K562 (cell line): ENCODE data around the gene ANO8. TPM values are rescaled to one million over a fixed set of nuclear protein-coding genes. Genes with fewer than 3 reads are reported as not detected.
A peak's percentile ranks its signal among the peaks of the same experiment; 100 is the strongest.

Experiments
- ATAC-seq: fragments of 200-7000 bp; cut with Tn5 transposase; 3 replicates; pipeline ENCODE4 v1.9.1; 2020; ENCODE audit warnings: moderate library complexity
- BruUV-seq: library from RNA; stranded (reverse); fragments of 400-500 nt; replicated peaks from 2 replicates; lab custom pipeline; 2021; lab: Mats Ljungman, UMichigan
- CTCF ChIA-PET: fragments of 300-600 bp; formaldehyde crosslinking; extraction: SDS; loops from one replicate; lab custom pipeline; 2021; ENCODE audit warnings: low intra/inter-chr PET ratio; lab: Yijun Ruan, JAX
- POLR2A ChIA-PET: fragments of 300-600, 350-650 bp; sonication (Branson Sonifier 250); formaldehyde crosslinking; extraction: SDS; loops from one replicate; lab custom pipeline; 2021; ENCODE audit warnings: antibody characterized with exemption, inconsistent platforms; lab: Yijun Ruan, JAX
- DNase-seq, 4 experiments: peaks; one replicate each; pipeline versions ENCODE4 v3.0.0 to v3.0.0-alpha.2; 2011 to 2018; ENCODE audit warnings: low spot score in 3 of 4, mixed read lengths in 3 of 4; ENCODE audit errors: extremely low read depth in 1 of 4
- FAIRE-seq: peaks from 2 replicates; lab custom pipeline; 2011; peaks lifted over from hg19 to GRCh38; lab: Jason Lieb, UNC
- H2AFZ ChIP-seq: 2 replicates; pipeline ENCODE4 v1.6.0; 2011; ENCODE audit warnings: low read depth, low read length, control low read depth, inconsistent platforms
- H3K27ac ChIP-seq: fragments of 200-600 bp; 3 replicates; pipeline ENCODE4 v1.8.0; 2011; ENCODE audit warnings: low read depth, mild to moderate bottlenecking, control low read depth, inconsistent platforms, low read length, moderate library complexity, mixed read lengths; ENCODE audit errors: extremely low read depth
- H3K27me3 ChIP-seq, 2 experiments: fragments of 300-600 bp in 1 of 2; 2 replicates in 1 of 2; 3 replicates in 1 of 2; pipeline versions ENCODE4 v1.6.0 to v1.8.0; 2011; ENCODE audit warnings: inconsistent platforms in 2 of 2, low read length in 2 of 2, mild to moderate bottlenecking in 1 of 2, mixed read lengths in 1 of 2, moderate library complexity in 1 of 2; ENCODE audit not compliant: control insufficient read depth in 2 of 2, insufficient read depth in 2 of 2
- H3K36me3 ChIP-seq: fragments of 300-600 bp; 3 replicates; pipeline ENCODE4 v1.8.0; 2011; ENCODE audit warnings: mild to moderate bottlenecking, low read length, inconsistent platforms; ENCODE audit not compliant: control insufficient read depth, insufficient read depth
- H3K4me1 ChIP-seq, 2 experiments: fragments of 200-600 bp in 1 of 2; replicated peaks in 1 of 2; 2 replicates in 1 of 2; 3 replicates in 1 of 2; pipeline versions ENCODE4 v1.5.1 to v1.8.0; 2011; ENCODE audit warnings: inconsistent platforms in 2 of 2, low read length in 2 of 2, mild to moderate bottlenecking in 1 of 2, mixed read lengths in 1 of 2, moderate library complexity in 1 of 2; ENCODE audit not compliant: control insufficient read depth in 2 of 2, insufficient read depth in 2 of 2
- H3K4me2 ChIP-seq: 2 replicates; pipeline ENCODE4 v1.6.1; 2011; ENCODE audit warnings: low read length, control low read depth, inconsistent platforms, mixed read lengths; ENCODE audit not compliant: insufficient read depth
- H3K4me3 ChIP-seq: fragments of 200-600 bp; sonication (generic), shearing (Covaris generic); 2 replicates; pipeline ENCODE4 v1.5.1; 2016; ENCODE audit warnings: control low read depth, inconsistent platforms
- H3K79me2 ChIP-seq: fragments of 200-600 bp; 3 replicates; pipeline ENCODE4 v1.8.0; 2011; ENCODE audit warnings: low read length, inconsistent platforms; ENCODE audit not compliant: control insufficient read depth, insufficient read depth
- H3K9ac ChIP-seq, 2 experiments: 2 replicates each; pipeline versions ENCODE4 v1.6.0 to v1.6.1; 2011; ENCODE audit warnings: low read depth in 2 of 2, low read length in 2 of 2, control low read depth in 1 of 2, inconsistent platforms in 1 of 2, mild to moderate bottlenecking in 1 of 2, mixed read lengths in 1 of 2; ENCODE audit not compliant: insufficient read depth in 1 of 2
- H3K9me1 ChIP-seq: one replicate; pipeline ENCODE4 v1.6.0; 2011; ENCODE audit warnings: inconsistent platforms, mild to moderate bottlenecking, low read length, moderate library complexity; ENCODE audit not compliant: control insufficient read depth, insufficient read depth
- H3K9me3 ChIP-seq: replicated peaks from 2 replicates; pipeline ENCODE4 v1.5.1; 2011; ENCODE audit warnings: low read depth, low read length, inconsistent platforms; ENCODE audit not compliant: control insufficient read depth, insufficient read depth
- H4K20me1 ChIP-seq: replicated peaks from 2 replicates; pipeline ENCODE4 v1.6.1; 2011; ENCODE audit warnings: low read length, inconsistent platforms, mixed read lengths; ENCODE audit not compliant: control insufficient read depth, insufficient read depth
- BCLAF1 ChIP-seq, 2 experiments: fragments of 450-650 bp in 1 of 2; IDR thresholded peaks; 2 replicates each; pipeline ENCODE4 v1.6.1; 2011 to 2017; ENCODE audit warnings: low read depth in 2 of 2, antibody characterized with exemption in 1 of 2, borderline replicate concordance in 1 of 2, low read length in 1 of 2, mild to moderate bottlenecking in 1 of 2, mixed read lengths in 1 of 2; ENCODE audit not compliant: control insufficient read depth in 1 of 2
- ESRRA ChIP-seq: fragments of 450-650 bp; IDR thresholded peaks from 2 replicates; pipeline ENCODE4 v1.6.1; 2014; ENCODE audit warnings: low read depth, mild to moderate bottlenecking, moderate library complexity, borderline replicate concordance
- NR2C1 ChIP-seq, 2 experiments: fragments of 450-650 bp; IDR thresholded peaks; 2 replicates each; pipeline ENCODE4 v1.6.1; 2017; ENCODE audit warnings: mild to moderate bottlenecking in 2 of 2, antibody characterized with exemption in 1 of 2, inconsistent platforms in 1 of 2, missing compliant biosample characterization in 1 of 2, missing genetic modification characterization in 1 of 2
- PHF20 ChIP-seq: fragments of 450-650 bp; IDR thresholded peaks from 2 replicates; pipeline ENCODE4 v1.6.1; 2018; ENCODE audit not compliant: partially characterized antibody
- TAF7 ChIP-seq: fragments of 450-650 bp; IDR thresholded peaks from 2 replicates; pipeline ENCODE4 v1.6.1; 2016; ENCODE audit warnings: missing genetic modification characterization, missing compliant biosample characterization
- YY1 ChIP-seq, 3 experiments: IDR thresholded peaks; 2 replicates each; pipeline ENCODE4 v1.6.1; 2011; ENCODE audit warnings: low read length in 2 of 3, mild to moderate bottlenecking in 2 of 3, moderate library complexity in 2 of 3, borderline replicate concordance in 1 of 3, control low read depth in 1 of 3, low read depth in 1 of 3; ENCODE audit not compliant: insufficient read depth in 3 of 3, insufficient replicate concordance in 2 of 3, control insufficient read depth in 1 of 3, insufficient read length in 1 of 3; ENCODE audit errors: extremely low read depth in 1 of 3
- ZBTB1 ChIP-seq: sonication (generic); formaldehyde crosslinking; IDR thresholded peaks from 2 replicates; pipeline ENCODE4 v1.8.1; 2023; ENCODE audit warnings: missing genetic modification reagents, low read depth, mild to moderate bottlenecking, borderline replicate concordance
- ZNF140 ChIP-seq: fragments of 250-450 bp; sonication (Bioruptor Pico); IDR thresholded peaks from 2 replicates; pipeline ENCODE4 v1.8.0; 2021; ENCODE audit warnings: moderate library complexity, mild to moderate bottlenecking, inconsistent platforms
- ZNF354B ChIP-seq: fragments of 250-450 bp; sonication (Bioruptor Pico); IDR thresholded peaks from 2 replicates; pipeline ENCODE4 v1.4.0; 2020
- ZNF785 ChIP-seq: fragments of 250-450 bp; sonication (Bioruptor Pico); IDR thresholded peaks from 2 replicates; pipeline ENCODE4 v1.4.0; 2020; ENCODE audit warnings: mild to moderate bottlenecking
- WGBS: fragments of 100-300 bp; shearing (Covaris generic); methylation state at CpG from one replicate; pipeline ENCODE4 v1.1.6; 2016; ENCODE audit warnings: low coverage, mixed read lengths; ENCODE audit not compliant: insufficient coverage; ENCODE audit errors: missing lambda C conversion rate; 5-methylcytosine and 5-hydroxymethylcytosine counted together
- in situ Hi-C: fragments of 300-500 bp; cut with MboI; formaldehyde crosslinking; loops from 4 replicates; pipeline ENCODE4 v1.15.0; 2018; ENCODE audit warnings: inconsistent platforms, mixed read lengths
- intact Hi-C: fragments of 100-400 bp; cut with micrococcal nuclease; formaldehyde crosslinking; loops from 2 replicates; pipeline ENCODE4 v1.14.2; 2022
- polyA plus RNA-seq, 8 experiments: library from polyadenylated mRNA; depleted of rRNA in 4 of 8; stranded (reverse) in 5 of 8; unstranded in 3 of 8; fragments of >200 nt; fragmentation: Nextera tagmentation in 2 of 8; fragmentation: Illumina TruSeq in 1 of 8; extraction: Ambion mirVana in 2 of 8; extraction: Trizol in 1 of 8; gene quantifications; 2 replicates each; pipeline versions ENCODE4 v1.2.1 to v1.2.3, GENCODE V29; 2011 to 2014; ENCODE audit warnings: inconsistent platforms in 1 of 8, missing spikeins in 1 of 8
- total RNA-seq, 7 experiments: library from RNA; depleted of rRNA in 6 of 7; stranded (reverse); fragments of >200 nt in 6 of 7; fragmentation: Illumina TruSeq in 2 of 7; extraction: Trizol in 2 of 7; gene quantifications; 2 replicates each; pipeline versions ENCODE4 v1.2.1 to v1.2.3, GENCODE V29; 2011 to 2021; ENCODE audit warnings: low replicate concordance in 1 of 7
- TF ChIP-seq, protein P1 (sequence below): fragments of 450-650 bp; formaldehyde crosslinking; IDR thresholded peaks from 2 replicates; pipeline ENCODE4 v1.4.0; 2020; ENCODE audit warnings: mild to moderate bottlenecking, mixed read lengths

ANO8 gene
- total and polyA plus RNA-seq, 9 of the 15 experiments (the other 6 are each of a cell fraction or from before 2014, with no cell fraction given), result 0.07 to 7.6 (median 2.3) TPM; not detected in 1

DNA sequence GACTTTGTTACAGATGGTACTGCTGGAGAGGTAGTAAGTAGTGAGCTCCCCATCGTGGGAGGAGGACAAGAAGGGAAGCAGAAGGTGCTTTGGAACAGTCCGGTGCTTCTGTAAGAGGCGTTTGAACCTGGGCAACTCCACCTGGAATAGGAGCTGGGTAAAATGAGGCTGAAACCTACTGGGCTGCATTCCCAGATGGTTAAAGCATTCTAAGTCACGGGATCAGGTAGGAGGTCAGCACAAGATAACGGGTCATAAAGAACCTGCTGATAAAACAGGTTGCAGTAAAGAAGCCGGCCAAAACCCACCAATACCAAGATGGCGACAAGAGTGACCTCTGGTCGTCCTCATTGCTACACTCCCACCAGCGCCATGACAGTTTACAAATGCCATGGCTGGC lies 47.9 kb downstream of the ANO8 start:
- intact Hi-C loops (no loop called here), in situ Hi-C loops (loop anchor here (5.0 kb wide), 1 partner anchor 214 kb away; no protein-coding TSS in a partner anchor)
- FAIRE-seq (peak; percentile 11), DNase-seq (no peak), ATAC-seq (no peak)
- H3K9ac ChIP-seq, result peak overlapping the region in 1 of 2 experiments; percentile 28; a peak in 1 of 4 replicates
- 34% methylated on average over 9 of the region's 9 CpGs for WGBS
- H3K9me1 ChIP-seq, result no peaks in the 10 kb centered on the region
- H3K4me2 ChIP-seq, result no peak overlapping the region
- H2AFZ ChIP-seq, result peak overlapping the region; percentile 45; the same call in 1 of the 2 replicates
- ChIA-PET POLR2A (no interaction called here), CTCF (no interaction called here)
- H3K27me3 ChIP-seq, result no peaks in the 10 kb centered on the region
- peaks cover 2 to 39% of the 10 kb centered on the region in 2 experiments; a peak in 4 of 5 replicates for H3K4me1 ChIP-seq
- no peak overlapping the region; the same call in 2 of the 3 replicates for H3K27ac ChIP-seq
- no peaks in the 10 kb centered on the region for H3K9me3 ChIP-seq
- BruUV-seq, result no TSS peak
- H3K4me3 ChIP-seq, result no peak overlapping the region
- TF ChIP-seq NR2C1 (IDR thresholded peaks at IDR 0.05) (0 out of 2 replicates have a peak, but pooled peaks have one; percentile 9), NR2C1 (tag; IDR thresholded peaks at IDR 0.05) (no peak), ZNF785 (CRISPR knock-in tag) (no peak), ESRRA (peak; percentile 41; the same call in 1 of the 2 replicates), YY1 (IDR thresholded peaks at IDR 0.05; ENCODE audit: borderline replicate concordance in 1 of 3, control insufficient read depth in 1 of 3, extremely low read depth in 1 of 3, insufficient read depth in 3 of 3, insufficient read length in 1 of 3, insufficient replicate concordance in 2 of 3, low read depth in 1 of 3, low read length in 2 of 3) (peak in 1 of 3 experiments; percentile 64), ZBTB1 (no peak), BCLAF1 (IDR thresholded peaks at IDR 0.05; ENCODE audit: borderline replicate concordance in 1 of 2, control insufficient read depth in 1 of 2, low read depth in 2 of 2, low read length in 1 of 2) (no peak), ZNF140 (no peak), ZNF354B (CRISPR knock-in tag) (no peak), TAF7 (tag) (no peak), PHF20 (no peak)
- TF ChIP-seq, protein P1, sequence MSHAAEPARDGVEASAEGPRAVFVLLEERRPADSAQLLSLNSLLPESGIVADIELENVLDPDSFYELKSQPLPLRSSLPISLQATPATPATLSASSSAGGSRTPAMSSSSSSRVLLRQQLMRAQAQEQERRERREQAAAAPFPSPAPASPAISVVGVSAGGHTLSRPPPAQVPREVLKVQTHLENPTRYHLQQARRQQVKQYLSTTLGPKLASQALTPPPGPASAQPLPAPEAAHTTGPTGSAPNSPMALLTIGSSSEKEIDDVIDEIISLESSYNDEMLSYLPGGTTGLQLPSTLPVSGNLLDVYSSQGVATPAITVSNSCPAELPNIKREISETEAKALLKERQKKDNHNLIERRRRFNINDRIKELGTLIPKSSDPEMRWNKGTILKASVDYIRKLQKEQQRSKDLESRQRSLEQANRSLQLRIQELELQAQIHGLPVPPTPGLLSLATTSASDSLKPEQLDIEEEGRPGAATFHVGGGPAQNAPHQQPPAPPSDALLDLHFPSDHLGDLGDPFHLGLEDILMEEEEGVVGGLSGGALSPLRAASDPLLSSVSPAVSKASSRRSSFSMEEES, result 0 out of 2 replicates have a peak, but pooled peaks have one; percentile 2
- peaks cover 5% of the 10 kb centered on the region; the same call in 2 of the 3 replicates for H3K79me2 ChIP-seq
- peaks cover 6% of the 10 kb centered on the region; the same call in 1 of the 2 replicates for H4K20me1 ChIP-seq
- peaks cover 13% of the 10 kb centered on the region; the same call in 1 of the 3 replicates for H3K36me3 ChIP-seq
